H4 (cell line): Measurements from ENCODE around the gene SGTA. TPM values are rescaled to one million over a fixed set of nuclear protein-coding genes. Genes with fewer than 3 reads are reported as not detected.
"Not testable (repeated sequence)": the region's sequence is repeated elsewhere in the genome, so short reads cannot be mapped to it uniquely, and the experiment has no call there.

Source experiments
- DNase-seq: peaks from one replicate; pipeline ENCODE4 v3.0.0-alpha.2; 2015; ENCODE audit warnings: low spot score
- total RNA-seq: library from RNA; depleted of rRNA; stranded (reverse); fragments of >200 nt; shearing (Covaris generic); gene quantifications from 2 replicates; pipeline ENCODE4 v1.2.3, GENCODE V29; 2014; rRNA removed

The SGTA gene
- total RNA-seq, 1 experiment from 2014 or later: 53.4 TPM

DNA sequence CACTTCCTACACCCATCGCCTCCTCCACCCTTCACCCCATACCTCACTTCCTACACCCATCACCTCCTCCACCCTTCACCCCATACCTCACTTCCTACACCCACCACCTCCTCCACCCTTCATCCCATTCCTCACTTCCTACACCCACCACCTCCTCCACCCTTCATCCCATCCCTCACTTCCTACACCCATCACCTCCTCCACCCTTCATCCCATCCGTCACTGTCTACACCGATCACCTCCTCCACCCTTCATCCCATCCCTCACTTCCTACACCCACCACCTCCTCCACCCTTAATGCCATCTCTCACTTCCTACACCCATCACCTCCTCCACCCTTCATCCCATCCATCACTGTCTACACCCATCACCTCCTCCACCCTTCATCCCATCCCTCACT, 69.9 kb downstream of the SGTA start:
- not testable (repeated sequence) for DNase-seq

DNA sequence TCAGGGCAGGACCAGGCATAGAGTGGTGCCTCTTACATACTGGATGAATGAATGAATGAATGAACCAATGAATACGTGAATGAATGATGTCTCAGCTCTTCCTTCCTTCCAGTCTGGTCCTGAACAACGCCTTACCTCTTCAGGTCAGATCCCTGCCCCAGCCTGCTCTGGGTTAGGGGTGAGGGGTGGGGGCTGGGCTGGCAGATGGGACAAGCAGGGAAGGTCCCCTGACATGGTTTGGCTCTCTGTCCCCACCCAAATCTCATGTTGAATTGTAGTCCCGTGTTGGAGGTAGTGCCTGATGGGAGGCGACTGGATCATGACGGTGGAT, 71.2 kb downstream of the SGTA start:
- no peak for DNase-seq

DNA sequence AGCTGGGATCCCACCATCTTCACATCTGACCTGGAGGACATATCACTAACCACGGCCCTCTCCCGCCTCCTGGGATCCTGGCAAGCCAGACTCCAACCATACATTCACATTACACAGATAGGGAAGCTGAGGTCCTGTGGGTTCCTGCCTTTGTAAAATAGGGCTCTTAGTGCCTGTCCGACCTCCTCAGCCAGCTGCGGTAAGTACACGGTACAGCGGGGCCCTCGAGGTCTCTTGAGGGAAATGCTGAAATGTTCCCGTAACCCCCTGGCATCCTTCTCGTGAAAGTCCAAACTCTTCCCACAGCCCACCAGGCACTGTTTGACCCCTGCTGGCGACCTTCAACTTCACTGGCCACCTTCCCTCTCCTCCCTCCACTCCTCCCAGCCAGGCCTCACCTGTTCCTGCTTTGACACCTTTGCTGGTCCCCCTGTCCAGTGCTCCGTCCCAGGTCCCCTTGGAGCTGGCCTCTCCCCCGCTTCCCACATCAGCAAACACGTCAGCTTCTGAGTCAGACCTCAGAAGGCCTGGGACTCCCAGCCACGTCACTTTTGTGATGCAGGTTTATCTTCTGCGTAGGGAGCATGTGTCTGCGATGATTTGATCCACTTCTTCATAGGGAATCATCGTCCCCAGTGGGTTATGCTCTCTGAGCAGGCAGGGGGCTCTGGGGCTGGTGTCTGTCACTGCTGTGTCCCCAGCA, 71.8 kb downstream of the SGTA start:
- peak; percentile 43 for DNase-seq

DNA sequence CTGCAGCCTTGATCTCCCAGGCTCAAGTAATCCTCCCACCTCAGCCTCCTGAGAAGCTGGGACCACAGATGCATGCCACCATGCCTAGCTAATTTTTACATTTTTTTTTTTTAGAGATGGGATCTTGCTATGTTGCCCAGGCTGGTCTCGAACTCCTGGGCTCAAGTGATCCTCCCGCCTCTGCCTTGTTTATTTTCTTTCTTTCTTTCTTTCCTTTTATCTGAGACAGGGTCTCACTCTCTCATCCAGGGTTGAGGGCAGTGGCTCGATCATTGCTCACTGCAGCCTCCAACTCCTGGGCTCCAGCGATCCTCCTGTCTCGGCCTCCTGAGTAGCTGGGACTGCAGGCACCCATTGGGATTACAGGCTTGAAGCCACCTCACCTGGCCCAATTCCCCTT, 76.8 kb downstream of the SGTA start:
- no peak for DNase-seq

Other genes starting within 250 kb of the SGTA start
- 0.60 and 0.75 TPM in 2 replicates for gene GNG7, start 80.6 kb downstream of the SGTA start, total RNA-seq
- gene DIRAS1, start 61.9 kb downstream of the SGTA start, total RNA-seq: 1.1 and 1.3 TPM in 2 replicates
- gene SLC39A3, start 43.3 kb downstream of the SGTA start, total RNA-seq: 26.0 and 42.3 TPM in 2 replicates
- gene THOP1, start 2.2 kb upstream of the SGTA start, total RNA-seq: 74.8 and 107 TPM in 2 replicates
- 1.5 and 1.8 TPM in 2 replicates for gene ZNF554, start 36.6 kb upstream of the SGTA start, total RNA-seq
- gene ZNF555, start 58.2 kb upstream of the SGTA start, total RNA-seq: 3.0 and 4.8 TPM in 2 replicates
- gene ZNF556, start 84.1 kb upstream of the SGTA start, total RNA-seq: not detected in 2 replicates
- gene ZNF57, start 117.7 kb upstream of the SGTA start, total RNA-seq: 3.4 and 7.3 TPM in 2 replicates
- gene ZNF77, start 161.7 kb upstream of the SGTA start, total RNA-seq: 3.7 and 4.0 TPM in 2 replicates
- gene TLE6, start 194.3 kb upstream of the SGTA start, total RNA-seq: 1.5 and 2.7 TPM in 2 replicates
- gene TLE2, start 246.0 kb upstream of the SGTA start, total RNA-seq: 3.0 and 3.5 TPM in 2 replicates